ENCODE data around the gene SFXN5.
A peak's percentile ranks its signal among the peaks of the same experiment; 100 is the strongest.

Gene SFXN5

GRCh38 chr2:72897785-72898584 lies 173.5 kb downstream of the SFXN5 start:
- Histone ChIP-seq H3K9ac (no peak overlapping the region), H4K20me1 (no peaks in the 10 kb centered on the region), H3K27ac (no peak overlapping the region), H3K4me1 (peaks cover 41% of the 10 kb centered on the region), H3K36me3 (no peaks in the 10 kb centered on the region), H3K4me2 (no peak overlapping the region), H3K9me3 (no peaks in the 10 kb centered on the region), H3K4me3 (no peak overlapping the region), H3K27me3 (0 out of 2 replicates have a peak, but pooled peaks cover 12% of the 10 kb centered on the region)
- TF ChIP-seq Cebpa-rat (IDR thresholded peaks at IDR 0.05): no peak

GRCh38 chr2:72896446-72896845 lies 175.1 kb downstream of the SFXN5 start:
- no peak for TF ChIP-seq Cebpa-rat (IDR thresholded peaks at IDR 0.05)
- Histone ChIP-seq H3K4me2 (no peak overlapping the region), H3K27me3 (0 out of 2 replicates have a peak, but pooled peaks cover 12% of the 10 kb centered on the region)

DNA sequence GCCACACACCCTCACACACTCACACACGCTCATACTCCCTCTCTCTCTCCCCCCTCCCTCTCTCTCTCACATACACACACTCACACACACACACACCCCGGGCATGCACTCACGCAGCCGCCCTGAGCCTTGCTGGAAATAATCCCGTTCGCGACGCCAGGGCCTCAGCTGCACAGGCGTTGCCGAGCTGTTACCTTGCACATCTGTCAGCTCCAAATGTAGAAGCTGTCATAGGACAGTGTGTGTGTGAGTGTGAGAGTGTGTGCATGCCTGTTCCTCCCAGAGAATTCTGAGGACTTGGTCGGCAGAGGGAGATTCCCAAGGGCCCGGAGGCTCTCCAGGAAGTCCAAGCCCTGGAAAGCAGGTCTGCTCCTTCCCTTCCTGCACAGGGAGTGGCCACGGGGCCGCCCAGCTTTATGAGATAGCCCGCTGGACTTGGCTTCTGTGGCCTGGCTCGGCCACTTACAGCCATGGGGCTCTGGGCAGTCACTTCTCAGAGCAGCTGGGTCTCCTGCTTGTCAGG lies 175.7 kb downstream of the SFXN5 start:
- peaks cover 14% of the 10 kb centered on the region; the same call in 1 of the 2 replicates for H3K36me3 ChIP-seq
- H3K27me3 ChIP-seq: 0 out of 2 replicates have a peak, but pooled peaks cover 12% of the 10 kb centered on the region
- H3K4me1 ChIP-seq: peaks cover 43% of the 10 kb centered on the region
- H3K4me2 ChIP-seq: peak overlapping the region; percentile 64; the same call in 1 of the 2 replicates
- H4K20me1 ChIP-seq: peaks cover 17% of the 10 kb centered on the region
- H3K27ac ChIP-seq: no peak overlapping the region
- no peaks in the 10 kb centered on the region for H3K9me3 ChIP-seq
- no peak for TF ChIP-seq Cebpa-rat (IDR thresholded peaks at IDR 0.05)
- H3K4me3 ChIP-seq: no peak overlapping the region
- no peak overlapping the region for H3K9ac ChIP-seq

More at GRCh38 chr2:72896446-72896845, 175.1 kb downstream of the SFXN5 start:
- peaks cover 43% of the 10 kb centered on the region for H3K4me1 ChIP-seq
- peaks cover 12% of the 10 kb centered on the region; the same call in 1 of the 2 replicates for H4K20me1 ChIP-seq
- H3K4me3 ChIP-seq: no peak overlapping the region
- H3K36me3 ChIP-seq: peaks cover 10% of the 10 kb centered on the region; the same call in 1 of the 2 replicates
- H3K27ac ChIP-seq: no peak overlapping the region
- no peaks in the 10 kb centered on the region for H3K9me3 ChIP-seq
- H3K9ac ChIP-seq: no peak overlapping the region

DNA sequence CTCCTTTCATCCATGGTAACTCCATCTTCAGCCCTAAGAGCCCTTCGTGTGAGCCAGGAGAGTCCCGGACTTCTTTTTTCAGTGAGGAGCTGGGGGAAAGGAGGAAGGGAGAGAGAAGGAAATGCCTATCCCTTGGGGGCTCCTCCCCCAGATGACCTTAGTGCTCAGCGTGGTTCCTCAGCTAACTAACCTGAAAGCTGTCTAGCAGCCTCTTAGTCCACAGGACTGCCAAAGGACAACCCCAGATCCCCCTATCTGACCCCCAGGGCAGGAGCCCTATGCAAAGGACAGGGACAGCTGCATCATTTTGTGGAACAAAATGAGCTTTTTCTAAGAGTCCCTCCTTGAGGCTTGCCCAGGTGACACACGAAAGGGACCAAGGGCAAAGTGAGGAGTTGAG lies 176.4 kb downstream of the SFXN5 start:
- no peak overlapping the region for H3K4me3 ChIP-seq
- TF ChIP-seq Cebpa-rat (IDR thresholded peaks at IDR 0.05): no peak
- H4K20me1 ChIP-seq: peaks cover 23% of the 10 kb centered on the region
- 0 out of 2 replicates have a peak overlapping the region, but pooled peaks have one; percentile 10 for H3K27ac ChIP-seq
- peaks cover 14% of the 10 kb centered on the region; the same call in 1 of the 2 replicates for H3K36me3 ChIP-seq
- H3K9ac ChIP-seq: no peak overlapping the region
- no peaks in the 10 kb centered on the region for H3K9me3 ChIP-seq
- peak overlapping the region; percentile 64 for H3K4me2 ChIP-seq
- peaks cover 36% of the 10 kb centered on the region for H3K4me1 ChIP-seq
- H3K27me3 ChIP-seq: 0 out of 2 replicates have a peak, but pooled peaks cover 12% of the 10 kb centered on the region

DNA sequence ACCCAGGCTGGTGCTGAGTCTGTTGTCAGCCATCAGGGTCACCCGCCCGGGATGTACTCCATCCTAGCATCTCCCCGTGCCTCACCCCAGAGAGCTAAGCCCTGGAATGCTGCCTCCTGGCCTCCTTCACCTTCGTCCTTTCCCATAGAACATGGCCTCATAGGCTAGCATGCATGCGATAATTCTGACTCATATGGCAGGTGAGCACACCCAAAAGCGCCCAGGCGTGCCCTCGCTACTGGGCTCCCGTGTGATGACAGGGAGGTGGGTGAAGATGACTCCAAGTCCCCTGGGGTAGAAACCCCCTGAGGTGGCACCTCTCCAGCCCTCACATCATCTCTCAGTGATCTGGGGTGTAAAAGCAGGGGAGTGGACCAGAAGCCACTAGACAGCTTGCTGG lies 177.0 kb downstream of the SFXN5 start:
- Histone ChIP-seq H3K27me3 (0 out of 2 replicates have a peak, but pooled peaks cover 12% of the 10 kb centered on the region), H3K9ac (no peak overlapping the region), H3K27ac (0 out of 2 replicates have a peak overlapping the region, but pooled peaks have one; percentile 10), H3K9me3 (no peaks in the 10 kb centered on the region), H3K4me1 (peaks cover 30% of the 10 kb centered on the region), H3K4me3 (no peak overlapping the region), H4K20me1 (peaks cover 29% of the 10 kb centered on the region), H3K4me2 (peak overlapping the region; percentile 64), H3K36me3 (peaks cover 14% of the 10 kb centered on the region; the same call in 1 of the 2 replicates)
- TF ChIP-seq Cebpa-rat (IDR thresholded peaks at IDR 0.05): no peak

GRCh38 chr2:72893594-72894319 lies 177.8 kb downstream of the SFXN5 start:
- Histone ChIP-seq H3K4me3 (no peak overlapping the region), H3K4me1 (peaks cover 35% of the 10 kb centered on the region), H3K27me3 (0 out of 2 replicates have a peak, but pooled peaks cover 12% of the 10 kb centered on the region), H3K27ac (0 out of 2 replicates have a peak overlapping the region, but pooled peaks have one; percentile 10), H3K36me3 (peaks cover 14% of the 10 kb centered on the region; the same call in 1 of the 2 replicates), H3K4me2 (peak overlapping the region; percentile 64), H3K9ac (no peak overlapping the region), H3K9me3 (no peaks in the 10 kb centered on the region), H4K20me1 (peaks cover 36% of the 10 kb centered on the region)
- TF ChIP-seq Cebpa-rat (IDR thresholded peaks at IDR 0.05): no peak

GRCh38 chr2:72892506-72893173 lies 178.9 kb downstream of the SFXN5 start:
- H3K4me3 ChIP-seq: no peak overlapping the region
- H3K4me2 ChIP-seq: no peak overlapping the region
- H4K20me1 ChIP-seq: peaks cover 45% of the 10 kb centered on the region
- no peaks in the 10 kb centered on the region for H3K9me3 ChIP-seq
- no peak overlapping the region for H3K27ac ChIP-seq
- H3K4me1 ChIP-seq: peaks cover 44% of the 10 kb centered on the region
- no peak overlapping the region for H3K9ac ChIP-seq
- H3K27me3 ChIP-seq: 0 out of 2 replicates have a peak, but pooled peaks cover 12% of the 10 kb centered on the region
- H3K36me3 ChIP-seq: peaks cover 14% of the 10 kb centered on the region; the same call in 1 of the 2 replicates
- TF ChIP-seq Cebpa-rat (IDR thresholded peaks at IDR 0.05): no peak
